ENCODE measurements around the gene CCDC7.
A peak's percentile ranks its signal among the peaks of the same experiment; 100 is the strongest.

DNA sequence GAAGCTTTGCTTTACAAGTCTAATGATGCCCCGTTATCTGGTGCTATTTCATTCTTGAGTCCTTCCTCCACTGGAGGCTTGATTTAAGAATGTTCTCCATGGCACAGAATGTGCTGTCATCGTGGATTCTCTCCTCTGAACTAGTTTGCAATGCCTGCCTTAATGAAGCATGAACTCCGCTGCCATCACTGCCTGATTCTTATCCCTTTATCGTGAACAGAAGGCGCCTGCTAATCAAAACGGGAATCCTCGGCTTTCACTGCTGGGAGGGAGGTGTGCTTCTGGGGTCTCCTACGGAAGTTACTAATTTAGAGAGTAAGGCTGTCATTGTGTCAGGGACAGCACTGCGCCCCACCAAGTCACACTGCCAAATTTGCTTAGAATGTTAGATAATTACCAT, 455.9 kb downstream of the CCDC7 start:
- TF ChIP-seq, protein P1, sequence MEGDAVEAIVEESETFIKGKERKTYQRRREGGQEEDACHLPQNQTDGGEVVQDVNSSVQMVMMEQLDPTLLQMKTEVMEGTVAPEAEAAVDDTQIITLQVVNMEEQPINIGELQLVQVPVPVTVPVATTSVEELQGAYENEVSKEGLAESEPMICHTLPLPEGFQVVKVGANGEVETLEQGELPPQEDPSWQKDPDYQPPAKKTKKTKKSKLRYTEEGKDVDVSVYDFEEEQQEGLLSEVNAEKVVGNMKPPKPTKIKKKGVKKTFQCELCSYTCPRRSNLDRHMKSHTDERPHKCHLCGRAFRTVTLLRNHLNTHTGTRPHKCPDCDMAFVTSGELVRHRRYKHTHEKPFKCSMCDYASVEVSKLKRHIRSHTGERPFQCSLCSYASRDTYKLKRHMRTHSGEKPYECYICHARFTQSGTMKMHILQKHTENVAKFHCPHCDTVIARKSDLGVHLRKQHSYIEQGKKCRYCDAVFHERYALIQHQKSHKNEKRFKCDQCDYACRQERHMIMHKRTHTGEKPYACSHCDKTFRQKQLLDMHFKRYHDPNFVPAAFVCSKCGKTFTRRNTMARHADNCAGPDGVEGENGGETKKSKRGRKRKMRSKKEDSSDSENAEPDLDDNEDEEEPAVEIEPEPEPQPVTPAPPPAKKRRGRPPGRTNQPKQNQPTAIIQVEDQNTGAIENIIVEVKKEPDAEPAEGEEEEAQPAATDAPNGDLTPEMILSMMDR (IDR thresholded peaks at IDR 0.05) = no peak
- TF ChIP-seq POLR2A (IDR thresholded peaks at IDR 0.05; ENCODE audit: low read depth) = no peak
- TF ChIP-seq EP300 (IDR thresholded peaks at IDR 0.05) = no peak
- peak in 1 of 2 donors; percentile 19 for TF ChIP-seq POLR2AphosphoS5 (IDR thresholded peaks at IDR 0.05)

Data from esophagus muscularis mucosa (tissue), 4 donors.